HepG2 (cell line): Measurements from ENCODE around the gene ZNF597. TPM values are rescaled to one million over a fixed set of nuclear protein-coding genes. Genes with fewer than 3 reads are reported as not detected.

Experiments
- CEBPB ChIP-seq: IDR thresholded peaks from 2 replicates; pipeline ENCODE4 v1.6.1; 2011; ENCODE audit warnings: low read depth, low read length, improper control_type of control experiment, borderline replicate concordance
- ELF1 ChIP-seq: sonication (generic); formaldehyde crosslinking; IDR thresholded peaks from 2 replicates; pipeline ENCODE4 v1.4.0; 2020; ENCODE audit warnings: missing genetic modification reagents
- FIP1L1 ChIP-seq: fragments of 200-400 bp; formaldehyde crosslinking; IDR thresholded peaks from 2 replicates; pipeline ENCODE4 v1.6.1; 2018; ENCODE audit warnings: low read depth, mild to moderate bottlenecking, low read length, moderate library complexity, borderline replicate concordance; ENCODE audit not compliant: insufficient read depth
- GMEB2 ChIP-seq: IDR thresholded peaks from 2 replicates; pipeline ENCODE4 v1.6.1; 2016; ENCODE audit warnings: missing biosample characterization, missing genetic modification reagents, low read depth
- GTF2F1 ChIP-seq: fragments of 150-350 bp; IDR thresholded peaks from 2 replicates; pipeline ENCODE4 v1.6.1; 2014; ENCODE audit warnings: low read length
- HDAC2 ChIP-seq: sonication (generic); formaldehyde crosslinking; IDR thresholded peaks from 2 replicates; pipeline ENCODE4 v1.4.0; 2020; ENCODE audit warnings: missing genetic modification reagents
- HES4 ChIP-seq: sonication (generic); formaldehyde crosslinking; IDR thresholded peaks from 2 replicates; pipeline ENCODE4 v1.9.0; 2021; ENCODE audit warnings: mild to moderate bottlenecking, missing genetic modification reagents, borderline replicate concordance
- HNF4G ChIP-seq, 2 experiments: sonication (generic) in 1 of 2; formaldehyde crosslinking in 1 of 2; IDR thresholded peaks; 2 replicates each; pipeline versions ENCODE4 v1.4.0 to v1.6.1; 2011 to 2020; ENCODE audit warnings: borderline replicate concordance in 2 of 2, low read depth in 2 of 2, mild to moderate bottlenecking in 2 of 2, low read length in 1 of 2, missing genetic modification reagents in 1 of 2, moderate library complexity in 1 of 2
- IRF1 ChIP-seq: sonication (generic); formaldehyde crosslinking; IDR thresholded peaks from 2 replicates; pipeline ENCODE4 v1.4.0; 2020; ENCODE audit warnings: low read depth, mild to moderate bottlenecking, missing genetic modification reagents
- ISL2 ChIP-seq: sonication (generic); formaldehyde crosslinking; IDR thresholded peaks from 2 replicates; pipeline ENCODE4 v1.5.0; 2020; ENCODE audit warnings: missing genetic modification reagents
- JDP2 ChIP-seq: sonication (generic); formaldehyde crosslinking; IDR thresholded peaks from 2 replicates; pipeline ENCODE4 v1.8.1; 2022; ENCODE audit warnings: missing genetic modification reagents, borderline replicate concordance
- MAF1 ChIP-seq: sonication (generic); formaldehyde crosslinking; IDR thresholded peaks from 2 replicates; pipeline ENCODE4 v1.5.0; 2020; ENCODE audit warnings: missing genetic modification reagents, borderline replicate concordance
- SIX4 ChIP-seq: sonication (generic); formaldehyde crosslinking; IDR thresholded peaks from 2 replicates; pipeline ENCODE4 v1.4.0; 2020; ENCODE audit warnings: missing genetic modification reagents
- TOE1 ChIP-seq: sonication (generic); formaldehyde crosslinking; IDR thresholded peaks from 2 replicates; pipeline ENCODE4 v1.4.0; 2020; ENCODE audit warnings: mild to moderate bottlenecking, missing genetic modification reagents
- ZC3H4 ChIP-seq: sonication (generic); formaldehyde crosslinking; IDR thresholded peaks from 2 replicates; pipeline ENCODE4 v1.4.0; 2020; ENCODE audit warnings: missing genetic modification reagents, borderline replicate concordance
- ZNF468 ChIP-seq: sonication (generic); formaldehyde crosslinking; IDR thresholded peaks from 2 replicates; pipeline ENCODE4 v1.8.0; 2022; ENCODE audit warnings: mild to moderate bottlenecking, moderate library complexity, missing genetic modification reagents
- ZNF687 ChIP-seq: sonication (generic); formaldehyde crosslinking; IDR thresholded peaks from 2 replicates; pipeline ENCODE4 v1.5.1; 2020; ENCODE audit warnings: mild to moderate bottlenecking, missing genetic modification reagents, moderate library complexity
- polyA plus RNA-seq, 8 experiments: library from polyadenylated mRNA; depleted of rRNA in 3 of 8; stranded (reverse) in 7 of 8; unstranded in 1 of 8; fragments of >200 nt; fragmentation: Illumina TruSeq in 4 of 8; extraction: Trizol in 4 of 8; gene quantifications; 2 replicates each; pipeline versions ENCODE4 v1.2.1 to v1.2.3, GENCODE V29; 2011 to 2016; ENCODE audit warnings: low read depth in 4 of 8, missing spikeins in 1 of 8, mixed read lengths in 1 of 8; ENCODE audit not compliant: insufficient read depth in 1 of 8
- total RNA-seq, 5 experiments: library from RNA; depleted of rRNA; stranded (reverse); fragments of >200 nt; fragmentation: Illumina TruSeq; extraction: Trizol; gene quantifications; 2 replicates each; pipeline ENCODE4 v1.2.3, GENCODE V29; 2016; ENCODE audit warnings: low read depth in 1 of 5
- TF ChIP-seq, protein P1 (sequence below): sonication (generic); formaldehyde crosslinking; IDR thresholded peaks from 2 replicates; pipeline ENCODE4 v1.9.0; 2022; ENCODE audit warnings: missing genetic modification reagents, mild to moderate bottlenecking, borderline replicate concordance
- TF ChIP-seq, protein P2 (sequence below): sonication (generic); formaldehyde crosslinking; IDR thresholded peaks from 2 replicates; pipeline ENCODE4 v1.4.0; 2020; ENCODE audit warnings: mild to moderate bottlenecking, missing genetic modification reagents, borderline replicate concordance

Gene ZNF597
- total and polyA plus RNA-seq, 2 of the 13 experiments (the other 11 are each of a cell fraction or from before 2014, with no cell fraction given): 1.3 to 2.4 TPM

GRCh38 chr16:3458852-3459361 lies 15.6 kb upstream of the ZNF597 start (continued):
- TF ChIP-seq HNF4G (IDR thresholded peaks at IDR 0.05; ENCODE audit: borderline replicate concordance, low read depth, low read length) (peak; percentile 84; the same call in 1 of the 2 replicates), HNF4G (CRISPR knock-in tag; IDR thresholded peaks at IDR 0.05; ENCODE audit: borderline replicate concordance, low read depth) (no peak; the same call in 1 of the 2 replicates), SIX4 (no peak), GTF2F1 (peak; percentile 76), ZC3H4 (no peak), TOE1 (CRISPR knock-in tag) (no peak), JDP2 (no peak), HES4 (CRISPR knock-in tag) (no peak), MAF1 (CRISPR knock-in tag) (no peak), HDAC2 (CRISPR knock-in tag) (peak; percentile 27; the same call in 1 of the 2 replicates), CEBPB (0 out of 2 replicates have a peak, but pooled peaks have one; percentile 29), IRF1 (CRISPR knock-in tag) (no peak), ZNF468 (CRISPR knock-in tag) (no peak), ISL2 (CRISPR knock-in tag) (no peak), ZNF687 (CRISPR knock-in tag) (no peak), ELF1 (CRISPR knock-in tag) (peak; percentile 25; the same call in 1 of the 2 replicates), GMEB2 (CRISPR knock-in tag) (no peak), FIP1L1 (no peak)
- TF ChIP-seq, protein P1, sequence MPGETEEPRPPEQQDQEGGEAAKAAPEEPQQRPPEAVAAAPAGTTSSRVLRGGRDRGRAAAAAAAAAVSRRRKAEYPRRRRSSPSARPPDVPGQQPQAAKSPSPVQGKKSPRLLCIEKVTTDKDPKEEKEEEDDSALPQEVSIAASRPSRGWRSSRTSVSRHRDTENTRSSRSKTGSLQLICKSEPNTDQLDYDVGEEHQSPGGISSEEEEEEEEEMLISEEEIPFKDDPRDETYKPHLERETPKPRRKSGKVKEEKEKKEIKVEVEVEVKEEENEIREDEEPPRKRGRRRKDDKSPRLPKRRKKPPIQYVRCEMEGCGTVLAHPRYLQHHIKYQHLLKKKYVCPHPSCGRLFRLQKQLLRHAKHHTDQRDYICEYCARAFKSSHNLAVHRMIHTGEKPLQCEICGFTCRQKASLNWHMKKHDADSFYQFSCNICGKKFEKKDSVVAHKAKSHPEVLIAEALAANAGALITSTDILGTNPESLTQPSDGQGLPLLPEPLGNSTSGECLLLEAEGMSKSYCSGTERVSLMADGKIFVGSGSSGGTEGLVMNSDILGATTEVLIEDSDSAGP: no peak
- TF ChIP-seq, protein P2, sequence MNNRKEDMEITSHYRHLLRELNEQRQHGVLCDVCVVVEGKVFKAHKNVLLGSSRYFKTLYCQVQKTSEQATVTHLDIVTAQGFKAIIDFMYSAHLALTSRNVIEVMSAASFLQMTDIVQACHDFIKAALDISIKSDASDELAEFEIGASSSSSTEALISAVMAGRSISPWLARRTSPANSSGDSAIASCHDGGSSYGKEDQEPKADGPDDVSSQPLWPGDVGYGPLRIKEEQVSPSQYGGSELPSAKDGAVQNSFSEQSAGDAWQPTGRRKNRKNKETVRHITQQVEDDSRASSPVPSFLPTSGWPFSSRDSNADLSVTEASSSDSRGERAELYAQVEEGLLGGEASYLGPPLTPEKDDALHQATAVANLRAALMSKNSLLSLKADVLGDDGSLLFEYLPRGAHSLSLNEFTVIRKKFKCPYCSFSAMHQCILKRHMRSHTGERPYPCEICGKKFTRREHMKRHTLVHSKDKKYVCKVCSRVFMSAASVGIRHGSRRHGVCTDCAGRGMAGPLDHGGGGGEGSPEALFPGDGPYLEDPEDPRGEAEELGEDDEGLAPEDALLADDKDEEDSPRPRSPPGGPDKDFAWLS (CRISPR knock-in tag): no peak
